Stimulated activated CD4-positive, alpha-beta T cell treated with anti-CD3 and anti-CD28 coated beads, Interleukin-4, amount 100 ng/mL, for 24 hours (primary cell): ENCODE results near the gene DYNC1LI1.
"Not testable (repeated sequence)": the region's sequence is repeated elsewhere in the genome, so short reads cannot be mapped to it uniquely, and the experiment has no call there.

ENCODE experiments used
- DNase-seq: peaks from one replicate; pipeline ENCODE4 v3.0.0-alpha.2; 2020

DYNC1LI1 gene

DNA sequence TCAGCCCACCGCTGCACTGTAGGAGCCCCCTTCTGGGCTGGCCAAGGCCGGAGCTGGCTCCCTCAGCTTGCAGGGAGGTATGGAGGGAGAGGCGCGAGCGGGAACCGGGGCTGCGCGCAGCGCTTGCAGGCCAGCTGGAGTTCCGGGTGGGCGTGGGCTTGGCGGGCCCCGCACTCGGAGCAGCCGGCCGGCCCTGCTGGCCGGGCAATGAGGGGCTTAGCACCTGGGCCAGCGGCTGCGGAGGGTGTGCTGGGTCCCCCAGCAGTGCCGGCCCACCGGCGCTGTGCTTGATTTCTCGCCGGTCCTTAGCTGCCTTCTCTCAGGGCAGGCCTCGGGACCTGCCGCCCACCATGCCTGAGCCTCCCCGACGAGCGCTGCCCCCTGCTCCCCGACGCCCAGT lies 8.0 kb upstream of the DYNC1LI1 start:
- DNase-seq: not testable (repeated sequence)

DNA sequence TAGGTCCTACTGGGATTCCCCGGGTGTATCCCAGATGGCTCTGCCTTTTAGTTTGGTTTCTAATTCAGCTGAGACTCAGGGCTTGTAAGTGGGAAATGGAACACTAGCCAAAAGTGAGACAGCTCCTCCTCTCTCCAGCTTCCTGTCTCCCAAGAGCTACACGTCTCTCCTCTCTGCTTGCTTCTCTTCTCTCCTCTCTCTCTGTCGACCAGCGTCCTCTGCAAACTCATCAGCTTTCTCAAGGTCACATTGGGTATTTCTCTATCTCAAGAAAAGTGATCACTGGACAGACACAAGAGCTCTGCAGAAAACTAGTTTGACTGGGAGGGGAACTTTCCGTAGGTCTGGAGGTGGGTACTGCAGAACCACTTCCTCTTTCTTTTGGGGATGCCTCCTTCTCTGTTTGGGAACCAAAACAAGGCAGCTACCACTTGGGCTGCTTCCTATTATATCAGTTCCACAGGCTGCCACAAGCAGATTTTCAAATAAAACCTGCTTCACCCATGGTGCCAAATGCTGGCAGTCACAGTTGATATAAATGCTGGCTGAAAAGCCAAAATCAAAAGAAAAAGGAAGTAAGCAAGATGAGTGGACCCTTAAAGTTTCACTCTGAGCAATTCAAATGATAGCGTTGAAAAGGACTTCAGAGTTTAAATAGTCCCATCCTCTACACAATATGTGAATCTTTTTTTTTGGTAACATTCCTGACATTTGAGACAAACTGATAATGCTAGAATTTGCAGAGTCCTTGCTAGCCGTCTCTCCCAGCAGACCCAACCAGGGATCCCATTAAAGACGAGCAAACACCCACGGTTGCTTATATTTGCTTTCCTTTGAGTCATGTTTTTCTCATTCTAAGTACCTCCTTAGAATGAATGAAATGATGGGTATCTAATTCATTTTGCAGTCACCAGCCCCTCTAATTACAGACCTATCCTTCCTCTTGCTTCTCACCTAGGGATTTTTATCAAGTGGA lies 7.2 kb upstream of the DYNC1LI1 start:
- no peak for DNase-seq

DNA sequence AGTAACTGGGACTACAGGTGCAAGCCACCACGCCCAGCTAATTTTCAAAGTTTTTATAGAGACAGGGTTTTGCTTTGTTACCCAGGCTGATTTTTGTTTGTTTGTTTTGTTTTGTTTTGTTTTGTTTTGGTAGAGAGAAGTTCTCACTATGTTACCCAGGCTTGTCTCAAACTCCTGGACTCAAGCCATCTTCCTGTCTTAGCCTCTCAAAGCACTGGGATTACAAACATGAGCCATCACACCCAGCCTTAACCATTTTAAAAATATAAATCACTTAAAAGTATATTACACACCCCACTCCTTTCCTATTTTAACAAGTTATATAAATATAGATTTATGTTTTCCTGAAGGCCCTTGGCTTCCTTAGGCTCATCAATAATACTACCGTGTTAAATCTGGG lies 6.5 kb upstream of the DYNC1LI1 start:
- no peak for DNase-seq

DNA sequence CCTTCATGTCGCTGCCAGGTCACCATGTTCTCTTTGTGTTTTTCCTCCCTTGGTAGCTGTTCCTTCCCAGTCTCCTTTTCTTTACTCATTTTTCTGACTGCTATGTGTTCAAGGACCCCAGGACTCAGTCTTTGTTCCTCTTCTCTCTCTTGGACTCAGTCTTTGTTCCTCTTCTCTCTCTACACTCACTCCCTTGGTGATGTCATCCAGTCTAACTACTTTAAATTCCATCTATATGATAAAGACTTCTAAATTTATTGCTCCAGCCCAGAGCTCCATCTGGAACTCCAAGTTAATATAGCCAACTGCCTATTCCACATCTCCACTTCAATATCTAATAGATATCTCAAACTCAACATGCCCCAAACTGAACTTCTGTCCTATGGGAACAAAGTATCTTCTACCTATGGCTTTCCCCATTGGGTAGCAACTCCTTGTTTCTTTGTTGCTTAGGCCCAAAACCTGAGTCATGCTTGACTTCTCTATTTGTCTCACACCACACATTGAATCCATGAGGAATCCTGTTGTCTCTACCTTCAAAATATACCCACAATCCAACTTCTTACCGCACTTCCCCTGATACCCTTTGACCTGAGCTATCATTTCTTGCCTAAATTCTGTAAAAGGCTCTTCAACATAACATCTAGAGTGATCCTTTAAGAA lies 4.9 kb upstream of the DYNC1LI1 start:
- no peak for DNase-seq

DNA sequence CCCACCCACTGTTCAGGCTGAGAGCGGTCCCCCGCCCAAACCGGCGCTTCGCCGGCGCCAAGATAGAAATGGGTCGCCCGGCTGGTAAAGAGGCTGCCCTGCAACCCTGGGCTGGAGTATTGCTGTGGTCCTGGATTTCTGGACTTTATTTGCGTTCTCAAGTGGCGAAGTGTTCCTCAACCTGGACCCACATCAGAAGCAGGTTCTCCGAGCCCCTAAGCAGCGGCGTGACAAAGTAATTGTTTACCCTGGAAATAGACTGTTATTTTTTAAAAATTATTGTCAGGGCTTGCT lies 481 bp upstream of the DYNC1LI1 start:
- DNase-seq: no peak

DNA sequence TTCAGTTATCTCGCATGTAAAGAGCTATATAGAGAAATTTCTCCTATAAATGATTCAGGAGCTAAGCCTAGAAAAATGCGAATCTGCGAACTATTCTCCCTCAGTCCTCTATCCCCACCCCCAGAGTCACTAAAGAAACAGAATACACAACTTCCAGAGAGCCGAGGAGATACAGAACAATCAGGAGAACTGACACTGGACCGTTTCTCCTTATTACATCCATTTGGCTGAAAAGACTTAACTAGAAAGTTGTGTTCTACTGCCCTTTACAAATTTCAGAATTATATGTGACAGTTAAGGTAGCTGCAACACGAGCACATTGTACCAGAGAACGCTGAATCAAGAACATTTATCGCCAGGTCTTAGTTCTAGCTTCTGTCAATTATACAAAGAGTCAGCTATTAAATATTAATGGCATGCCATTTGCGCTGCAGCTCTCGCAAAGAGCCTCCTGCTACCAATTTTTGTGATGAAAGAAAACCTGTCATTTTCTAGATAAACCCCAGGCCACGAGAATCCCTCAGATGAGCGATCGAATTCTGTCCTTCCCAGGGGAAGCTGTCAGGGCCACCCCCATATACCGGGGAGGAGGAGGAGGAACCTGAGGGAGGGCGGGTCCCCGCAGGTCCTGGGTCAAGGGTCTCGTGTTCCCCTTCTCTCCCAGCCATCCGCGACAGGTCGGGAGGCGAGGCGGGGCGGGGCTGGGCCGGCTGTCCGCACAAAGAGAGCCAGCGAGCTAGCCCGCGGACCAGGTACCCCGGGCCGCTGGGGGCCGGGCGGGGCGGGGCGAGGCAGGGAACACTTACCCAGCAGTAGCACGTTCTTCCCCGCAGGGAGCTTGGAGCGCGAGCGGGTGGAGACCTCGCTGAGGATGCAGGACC lies 878 bp downstream of the DYNC1LI1 start:
- DNase-seq: peak; percentile 52

DNA sequence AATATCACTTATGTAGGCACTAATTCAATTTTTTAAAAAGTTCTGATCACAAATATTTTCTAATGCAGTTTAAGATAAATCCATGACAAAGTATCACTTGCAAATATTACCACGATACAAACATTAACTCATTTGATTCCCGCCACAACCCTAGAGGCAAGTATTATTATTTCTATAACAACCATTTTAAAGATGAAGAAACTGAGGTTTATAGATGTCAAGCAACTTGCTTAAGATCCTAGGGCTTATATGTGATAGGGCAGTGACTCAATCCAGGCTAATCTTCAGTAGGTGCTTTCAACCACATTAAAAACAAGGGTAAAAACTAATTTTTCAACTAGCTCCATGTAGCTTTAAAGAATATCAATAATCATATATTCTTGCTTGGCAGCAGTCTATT lies 1.7 kb downstream of the DYNC1LI1 start:
- no peak for DNase-seq

DNA sequence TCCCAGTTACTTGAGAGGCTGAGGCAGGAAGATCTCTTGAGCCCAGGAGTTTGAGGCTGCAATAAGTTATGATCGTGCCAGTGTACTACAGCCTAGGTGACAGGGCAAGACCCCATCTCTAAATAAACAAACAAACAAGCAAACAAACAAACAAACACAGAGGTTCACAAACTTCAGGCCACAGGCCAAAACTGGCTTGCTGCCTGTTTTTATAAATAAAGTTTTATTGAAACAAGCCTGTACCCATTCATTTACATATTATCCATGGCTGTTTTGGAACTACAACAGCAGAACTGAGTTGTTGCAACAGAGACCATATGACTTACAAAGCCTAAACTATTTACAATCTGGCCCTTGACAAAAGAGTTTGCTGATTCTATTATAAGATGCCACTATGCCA lies 6.5 kb downstream of the DYNC1LI1 start:
- no peak for DNase-seq

DNA sequence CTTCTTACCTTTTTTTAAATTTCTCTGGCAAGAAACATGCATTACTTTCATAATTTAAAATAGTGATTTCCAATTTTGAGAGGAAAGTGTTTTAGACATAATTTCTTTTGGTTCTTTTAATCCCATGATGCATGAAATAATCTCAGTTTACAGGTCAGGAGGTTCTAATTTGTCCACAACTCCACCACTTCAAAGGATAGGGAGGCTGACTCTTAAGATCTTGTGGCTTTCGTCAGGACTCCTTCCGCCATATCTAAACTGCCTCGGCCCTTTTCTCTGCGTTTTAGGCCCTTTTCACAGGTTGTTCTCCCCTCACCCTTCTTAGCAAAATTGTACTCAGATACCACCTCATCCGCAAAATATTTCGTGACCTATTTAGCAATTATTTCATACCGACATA lies 8.0 kb downstream of the DYNC1LI1 start:
- DNase-seq: no peak

DNA sequence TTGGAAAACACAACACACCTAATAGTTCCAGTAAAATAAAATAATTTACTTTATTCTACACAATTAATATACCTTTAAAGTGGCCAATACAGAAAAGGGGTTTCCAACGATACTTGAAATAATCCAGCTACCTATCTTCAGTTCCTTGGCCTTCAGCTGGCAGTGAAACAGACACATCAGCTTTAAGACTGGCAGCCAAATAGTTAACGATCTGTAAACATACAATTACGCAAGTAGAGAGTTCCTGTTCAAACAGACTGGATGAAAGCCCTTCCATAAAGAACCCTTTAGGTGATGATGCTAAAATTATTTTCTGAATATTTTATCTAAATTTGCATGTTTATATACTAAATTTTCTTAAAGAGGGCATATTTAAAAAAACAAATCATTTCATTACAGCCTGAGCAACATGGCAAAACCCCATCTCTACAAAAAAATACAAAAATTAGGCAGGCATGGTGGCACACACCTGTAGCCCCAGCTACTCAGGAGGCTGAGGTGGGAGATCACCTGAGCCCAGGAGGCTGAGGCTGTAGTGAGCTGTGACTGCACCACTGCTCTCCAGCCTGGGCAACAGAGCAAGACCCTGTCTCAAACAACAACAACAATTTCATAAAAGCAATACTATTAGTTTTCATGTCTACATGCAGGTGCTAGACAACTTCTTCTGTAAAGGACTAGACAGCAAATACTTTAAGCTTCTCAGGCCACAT lies 12.9 kb downstream of the DYNC1LI1 start:
- no peak for DNase-seq

DNA sequence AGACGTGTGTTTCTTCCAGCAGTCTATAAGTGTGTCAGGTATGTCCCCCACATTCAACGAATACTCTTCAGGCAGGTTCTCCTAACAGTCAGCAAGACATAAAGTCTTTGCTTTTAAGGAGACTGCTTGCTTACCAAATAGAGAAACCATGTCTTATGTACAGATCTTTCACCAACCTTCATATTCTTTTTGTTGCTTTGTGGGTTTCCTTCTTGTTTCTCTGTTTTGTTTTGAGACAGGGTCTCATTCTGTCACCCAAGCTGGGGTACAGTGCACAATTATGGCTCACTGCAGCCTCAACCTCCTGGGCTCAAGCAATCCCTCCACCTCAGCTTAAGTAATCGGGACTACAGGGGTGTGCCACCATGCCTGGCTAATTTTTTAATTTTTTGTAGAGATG lies 14.3 kb downstream of the DYNC1LI1 start:
- no peak for DNase-seq

DNA sequence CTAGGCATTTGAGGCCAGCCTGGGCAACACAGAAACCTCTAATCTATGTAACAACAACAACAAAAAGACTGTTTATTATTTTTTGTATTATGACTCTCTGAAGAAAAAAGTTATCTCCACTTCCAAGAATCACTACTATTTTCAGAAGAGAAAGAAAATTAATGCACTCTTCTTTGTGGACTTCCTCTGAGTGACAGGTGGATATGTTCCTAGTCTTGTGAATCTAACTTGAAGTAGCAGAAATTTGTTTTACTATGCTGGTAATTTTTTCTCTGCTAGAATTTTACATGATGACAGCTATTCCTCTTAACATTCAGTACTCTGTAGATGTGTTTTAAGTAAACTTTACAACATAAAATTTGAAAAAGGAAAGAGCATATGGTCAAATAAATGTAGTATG lies 16.7 kb downstream of the DYNC1LI1 start:
- no peak for DNase-seq

DNA sequence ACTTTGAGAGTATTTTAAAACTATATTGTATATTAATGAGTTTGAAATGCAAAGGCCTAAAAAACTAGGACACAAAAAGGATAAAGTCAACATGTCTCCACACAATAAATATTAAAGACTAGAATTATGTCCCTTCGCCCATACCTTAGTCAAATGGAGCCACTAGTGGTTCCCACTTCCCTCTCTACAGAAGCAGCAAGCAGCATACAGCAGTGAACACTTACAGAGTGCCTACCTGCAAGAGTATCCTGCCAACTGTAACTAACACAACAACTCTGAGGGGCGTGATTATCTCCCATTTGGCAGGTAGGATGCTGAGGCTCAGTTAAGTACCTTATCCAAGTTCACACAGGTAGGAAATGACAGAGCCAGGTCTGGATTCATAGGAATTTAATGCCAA lies 17.2 kb downstream of the DYNC1LI1 start:
- no peak for DNase-seq

DNA sequence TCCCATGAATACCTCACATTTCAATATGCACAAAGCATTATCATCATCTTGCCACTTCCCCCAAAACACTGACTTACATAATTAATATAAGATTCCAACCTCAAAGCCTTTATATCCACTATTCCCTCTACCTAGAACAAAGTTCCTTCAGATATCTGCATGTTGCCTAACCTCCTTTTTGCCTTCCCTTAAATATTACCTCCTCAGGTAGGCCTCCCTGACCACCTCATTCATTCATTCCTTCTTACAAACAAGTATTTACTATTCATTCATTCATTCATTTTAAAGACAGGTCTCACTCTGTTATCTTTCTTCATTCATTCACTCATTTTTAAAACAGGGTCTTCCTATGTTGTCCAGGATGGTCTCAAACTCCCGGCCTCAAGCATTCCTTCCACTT lies 18.6 kb downstream of the DYNC1LI1 start:
- DNase-seq: no peak

DNA sequence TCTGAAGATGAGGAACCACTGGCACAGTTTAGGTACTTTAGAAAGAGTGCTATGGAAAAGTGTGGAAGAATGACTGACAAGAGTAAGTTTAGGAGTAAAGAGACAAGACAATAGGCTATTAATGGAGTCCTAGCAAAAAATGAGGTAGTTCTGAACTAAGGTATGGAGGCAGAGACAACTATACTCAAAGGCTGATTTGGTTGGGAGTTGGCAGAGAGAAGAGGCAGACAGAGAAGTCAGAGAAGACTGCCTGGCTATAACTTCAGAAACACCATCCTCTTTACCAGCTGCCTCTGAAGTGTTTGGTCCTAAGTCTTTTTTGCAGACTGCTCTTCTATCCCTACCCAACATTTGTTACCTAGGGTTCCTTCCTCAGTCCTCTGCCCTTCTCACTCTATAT lies 19.2 kb downstream of the DYNC1LI1 start:
- DNase-seq: no peak

DNA sequence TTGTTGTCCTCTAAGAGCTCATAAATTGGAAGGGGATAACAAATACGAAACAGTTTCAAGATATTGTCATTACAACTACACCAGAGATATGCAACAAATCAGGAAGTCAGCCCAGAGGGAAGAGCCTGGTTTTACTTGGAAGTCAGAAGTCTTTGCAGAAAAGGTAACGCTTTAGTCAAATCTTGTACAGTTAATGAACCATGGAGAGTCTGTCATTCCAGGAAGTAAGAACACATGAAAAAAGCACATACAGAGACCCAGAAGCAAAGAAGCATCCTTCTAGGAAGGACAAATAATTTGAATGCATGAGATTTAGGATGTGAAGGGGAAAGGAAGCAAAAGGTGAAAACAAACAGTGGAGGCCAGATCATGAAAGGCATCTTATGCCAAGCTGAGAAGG lies 19.6 kb downstream of the DYNC1LI1 start:
- no peak for DNase-seq

DNA sequence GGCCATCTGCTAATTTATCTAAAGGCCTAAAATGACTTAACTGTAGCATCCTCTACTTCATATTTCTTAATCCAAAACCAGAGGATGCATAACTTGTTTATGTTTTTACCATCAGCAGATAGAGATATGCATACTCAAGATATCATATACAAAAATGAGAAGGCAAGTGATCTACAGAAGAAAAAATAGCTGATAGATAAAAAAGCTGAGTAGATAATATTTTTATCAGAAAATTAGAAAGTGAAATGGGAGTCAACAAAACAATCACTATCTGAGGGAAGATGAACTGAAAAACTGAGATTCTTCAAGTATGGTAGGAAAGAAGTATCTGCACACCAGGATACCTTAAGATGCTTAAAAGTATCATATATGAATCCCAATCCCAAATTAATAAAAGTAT lies 25.4 kb downstream of the DYNC1LI1 start:
- DNase-seq: no peak

DNA sequence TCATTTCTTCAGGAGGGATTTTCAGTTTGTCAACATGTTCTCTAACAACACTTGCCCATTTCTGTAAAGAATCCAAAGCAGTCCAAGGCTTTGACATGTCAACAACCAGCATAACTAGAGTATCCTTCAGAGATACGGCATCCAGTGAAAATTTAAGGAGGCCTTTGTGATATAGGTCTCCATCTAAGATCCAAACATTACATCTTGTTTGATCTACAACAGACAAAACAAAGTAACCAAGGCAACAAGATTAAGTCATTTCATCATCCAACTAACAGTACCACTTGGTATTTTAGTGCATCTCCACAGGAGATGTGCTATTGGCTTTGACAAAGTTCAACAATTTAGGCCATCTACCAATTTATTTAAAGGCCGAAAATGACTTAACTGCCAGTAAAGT lies 25.8 kb downstream of the DYNC1LI1 start:
- DNase-seq: no peak

DNA sequence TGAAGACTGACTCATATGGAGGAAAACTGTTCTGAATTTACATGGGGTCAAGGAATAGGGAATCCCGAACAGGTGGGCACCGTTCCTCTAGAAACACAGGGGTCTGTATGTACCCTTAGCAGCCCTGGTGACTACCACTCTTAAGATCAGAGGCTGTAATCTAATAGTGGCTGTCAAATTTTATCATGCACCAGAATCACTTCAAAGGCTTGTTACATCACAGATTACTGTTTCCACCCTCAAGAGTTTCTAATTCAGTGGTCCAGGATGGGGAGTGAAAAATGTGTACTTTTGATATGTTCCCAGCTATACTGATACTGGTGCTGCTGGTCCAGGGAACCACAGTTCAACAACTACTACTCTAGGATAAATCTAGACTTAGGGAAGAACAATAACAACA lies 27.9 kb downstream of the DYNC1LI1 start:
- DNase-seq: no peak

DNA sequence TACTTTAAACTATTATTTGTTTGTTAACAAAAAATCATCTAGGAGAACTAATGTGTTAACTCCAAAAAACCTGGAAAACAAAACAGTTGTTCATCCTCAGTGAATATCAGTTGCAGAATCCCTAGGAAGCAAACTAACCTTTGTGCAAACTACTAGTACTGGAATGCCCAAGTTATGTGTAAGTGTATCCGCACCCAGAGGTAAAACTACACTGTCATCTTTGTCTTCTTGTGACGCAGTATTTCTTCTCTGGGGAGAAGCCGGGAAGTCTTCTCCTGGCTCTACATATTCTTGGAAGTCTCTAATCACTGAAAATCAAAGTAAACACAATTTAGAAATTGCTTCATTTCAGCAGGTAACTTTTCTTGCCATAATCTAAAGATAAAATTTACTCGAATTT lies 29.8 kb downstream of the DYNC1LI1 start:
- DNase-seq: no peak

DNA sequence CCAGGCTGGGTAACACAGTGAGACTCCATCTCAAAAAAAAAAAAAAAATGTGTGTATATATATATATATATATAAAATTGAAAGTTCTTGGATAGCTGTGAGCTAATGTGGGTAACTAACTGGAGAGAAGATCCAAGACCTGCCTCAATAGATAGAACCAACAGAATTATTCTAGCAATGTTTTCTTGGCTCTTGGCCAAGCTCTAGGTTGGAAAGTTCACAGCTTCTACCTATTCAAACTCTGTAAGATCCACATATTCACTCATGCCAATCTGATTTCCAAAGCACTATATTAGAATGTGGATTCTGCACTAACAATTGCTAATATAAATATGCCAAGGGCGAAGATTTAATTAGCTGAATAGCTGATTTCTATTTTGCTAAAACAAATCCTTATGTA lies 38.2 kb downstream of the DYNC1LI1 start:
- no peak for DNase-seq

DNA sequence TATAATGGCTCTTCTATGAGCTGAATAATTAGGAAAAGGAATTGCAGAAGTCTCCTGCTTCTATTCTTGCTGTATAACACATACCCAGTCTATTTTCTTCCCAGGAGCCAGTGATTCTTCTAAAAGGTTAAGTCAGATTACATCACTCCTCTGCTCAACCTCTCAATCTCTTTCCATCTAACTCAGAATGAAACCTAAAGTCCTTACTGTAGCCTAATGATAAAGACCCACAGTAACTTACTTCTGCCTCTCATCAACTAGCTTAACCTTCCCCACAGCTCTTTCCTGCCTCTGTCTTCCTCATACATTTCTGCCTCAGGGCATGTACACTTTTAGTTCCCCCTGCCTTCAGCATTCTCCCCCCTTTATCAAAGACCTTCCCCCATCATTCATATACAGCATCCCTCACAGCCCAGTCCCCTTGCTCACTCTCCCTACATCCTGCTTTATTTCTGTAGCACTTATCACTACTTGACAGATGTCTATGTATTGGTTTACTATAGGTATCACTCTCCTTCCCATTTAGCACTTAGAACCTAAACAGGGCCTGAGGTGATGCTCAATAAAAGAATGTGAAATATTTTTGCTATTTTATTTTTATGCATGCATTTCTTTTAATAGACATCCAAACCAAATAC lies 39.5 kb downstream of the DYNC1LI1 start:
- DNase-seq: no peak

DNA sequence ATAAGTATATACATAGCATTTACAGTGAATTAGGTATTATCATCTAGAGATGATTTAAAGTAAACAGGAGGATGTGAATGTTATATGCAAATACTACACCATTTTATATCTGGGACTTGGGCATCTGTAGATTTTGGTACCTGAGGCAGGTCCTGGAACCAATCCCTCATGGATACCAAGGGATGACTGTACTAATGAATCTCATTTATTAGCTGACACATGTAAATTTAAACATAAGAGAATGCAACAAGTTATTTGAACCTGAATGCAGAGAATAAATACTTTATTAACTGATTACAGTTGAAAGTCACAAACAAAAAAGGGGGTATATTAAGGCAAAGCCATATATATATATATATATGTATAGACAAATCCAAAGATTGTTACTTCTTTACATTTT lies 44.9 kb downstream of the DYNC1LI1 start:
- no peak for DNase-seq
